Measurements from ENCODE around the gene PHEX. TPM values are rescaled to one million over a fixed set of nuclear protein-coding genes. Genes with fewer than 3 reads are reported as not detected.

PHEX gene
- polyA plus RNA-seq, 1 donor from 2014 or later = 0.59 TPM

DNA sequence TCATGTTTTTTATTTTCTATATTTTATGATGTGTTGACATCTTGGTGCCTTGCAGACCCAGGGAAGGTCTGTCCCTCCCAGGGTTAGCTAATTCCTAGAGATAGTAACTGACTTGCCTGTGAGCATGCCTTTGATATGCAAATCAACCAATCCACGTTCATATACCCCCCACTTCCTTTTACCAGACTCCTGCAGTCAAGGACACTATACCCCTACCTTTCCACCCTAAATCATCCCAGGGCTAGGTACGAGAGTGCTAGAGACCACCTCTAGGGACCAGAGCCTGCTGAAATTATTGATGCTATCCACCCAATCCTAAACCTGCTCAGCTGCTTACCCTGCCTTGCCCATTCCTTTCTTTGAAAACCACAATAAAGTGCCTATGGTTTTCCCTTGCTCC is 7.5 kb upstream of the PHEX start:
- H4K20me1 ChIP-seq (ENCODE audit: insufficient read depth) = no peaks in the 10 kb centered on the region
- H3K4me3 ChIP-seq (ENCODE audit: low read length) = no peak overlapping the region
- H3K36me3 ChIP-seq (ENCODE audit: insufficient read depth, low read length) = no peaks in the 10 kb centered on the region
- no peak overlapping the region for H3K4me2 ChIP-seq (ENCODE audit: low read length)
- no peak overlapping the region for H2AFZ ChIP-seq (ENCODE audit: low read depth, low read length)
- TF ChIP-seq TAF1 (IDR thresholded peaks at IDR 0.05; ENCODE audit: low read depth) = no peak
- TF ChIP-seq, protein P1, sequence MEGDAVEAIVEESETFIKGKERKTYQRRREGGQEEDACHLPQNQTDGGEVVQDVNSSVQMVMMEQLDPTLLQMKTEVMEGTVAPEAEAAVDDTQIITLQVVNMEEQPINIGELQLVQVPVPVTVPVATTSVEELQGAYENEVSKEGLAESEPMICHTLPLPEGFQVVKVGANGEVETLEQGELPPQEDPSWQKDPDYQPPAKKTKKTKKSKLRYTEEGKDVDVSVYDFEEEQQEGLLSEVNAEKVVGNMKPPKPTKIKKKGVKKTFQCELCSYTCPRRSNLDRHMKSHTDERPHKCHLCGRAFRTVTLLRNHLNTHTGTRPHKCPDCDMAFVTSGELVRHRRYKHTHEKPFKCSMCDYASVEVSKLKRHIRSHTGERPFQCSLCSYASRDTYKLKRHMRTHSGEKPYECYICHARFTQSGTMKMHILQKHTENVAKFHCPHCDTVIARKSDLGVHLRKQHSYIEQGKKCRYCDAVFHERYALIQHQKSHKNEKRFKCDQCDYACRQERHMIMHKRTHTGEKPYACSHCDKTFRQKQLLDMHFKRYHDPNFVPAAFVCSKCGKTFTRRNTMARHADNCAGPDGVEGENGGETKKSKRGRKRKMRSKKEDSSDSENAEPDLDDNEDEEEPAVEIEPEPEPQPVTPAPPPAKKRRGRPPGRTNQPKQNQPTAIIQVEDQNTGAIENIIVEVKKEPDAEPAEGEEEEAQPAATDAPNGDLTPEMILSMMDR (IDR thresholded peaks at IDR 0.05; ENCODE audit: poor library complexity, severe bottlenecking) = no peak
- H3K27me3 ChIP-seq (ENCODE audit: insufficient read depth, low read depth, low read length) = no peaks in the 10 kb centered on the region
- H3K27ac ChIP-seq (ENCODE audit: low read length) = no peak overlapping the region
- no peaks in the 10 kb centered on the region for H3K79me2 ChIP-seq (replicated peaks; ENCODE audit: insufficient read depth, low read length)
- no peaks in the 10 kb centered on the region for H3K9me2 ChIP-seq (ENCODE audit: insufficient read depth, low read length)
- no peaks in the 10 kb centered on the region for H3F3A ChIP-seq (ENCODE audit: insufficient read depth, low read length, poor library complexity, severe bottlenecking)
- H3K9ac ChIP-seq (ENCODE audit: low read length) = no peak overlapping the region
- H3K9me3 ChIP-seq (ENCODE audit: low read length) = no peaks in the 10 kb centered on the region

DNA sequence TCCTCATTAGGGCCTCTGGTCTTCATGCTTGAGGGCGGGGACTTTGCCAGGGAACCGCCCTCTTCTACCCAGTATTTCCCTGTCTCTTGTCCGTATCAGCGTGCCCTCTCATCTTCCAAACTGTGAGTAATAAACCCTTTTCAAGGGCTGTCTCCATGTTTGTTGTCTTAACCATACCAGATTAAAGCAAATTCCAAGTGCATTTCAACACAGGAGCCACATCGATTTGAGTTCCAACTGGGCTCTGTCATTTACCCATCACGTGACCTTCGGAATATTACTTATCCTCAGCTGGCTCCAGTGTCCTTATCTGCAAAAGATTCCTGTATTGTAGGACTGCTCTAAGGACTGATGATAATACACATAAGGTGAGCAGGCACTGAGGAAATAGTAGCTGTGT is 6.4 kb upstream of the PHEX start:
- Histone ChIP-seq H3K4me2 (ENCODE audit: low read length) (no peak overlapping the region), H3K4me3 (ENCODE audit: low read length) (no peak overlapping the region), H3K27ac (ENCODE audit: low read length) (no peak overlapping the region), H4K20me1 (ENCODE audit: insufficient read depth) (no peaks in the 10 kb centered on the region), H3F3A (ENCODE audit: insufficient read depth, low read length, poor library complexity, severe bottlenecking) (no peaks in the 10 kb centered on the region), H3K27me3 (ENCODE audit: insufficient read depth, low read depth, low read length) (no peaks in the 10 kb centered on the region), H3K9me2 (ENCODE audit: insufficient read depth, low read length) (no peaks in the 10 kb centered on the region), H2AFZ (ENCODE audit: low read depth, low read length) (no peak overlapping the region), H3K9me3 (ENCODE audit: low read length) (no peaks in the 10 kb centered on the region), H3K36me3 (ENCODE audit: insufficient read depth, low read length) (no peaks in the 10 kb centered on the region), H3K9ac (ENCODE audit: low read length) (no peak overlapping the region), H3K79me2 (replicated peaks; ENCODE audit: insufficient read depth, low read length) (no peaks in the 10 kb centered on the region)
- TF ChIP-seq EZH2 (IDR thresholded peaks at IDR 0.05; ENCODE audit: borderline replicate concordance, insufficient read depth, low read length, poor library complexity, severe bottlenecking) (no peak), POLR2AphosphoS5 (IDR thresholded peaks at IDR 0.05) (no peak), EP300 (conservative IDR thresholded peaks at IDR 0.05; ENCODE audit: poor library complexity, severe bottlenecking) (no peak), RAD21 (conservative IDR thresholded peaks at IDR 0.05) (no peak), TAF1 (IDR thresholded peaks at IDR 0.05; ENCODE audit: low read depth) (no peak), MXI1 (conservative IDR thresholded peaks at IDR 0.05; ENCODE audit: poor library complexity, severe bottlenecking) (no peak), SMC3 (conservative IDR thresholded peaks at IDR 0.05; ENCODE audit: poor library complexity) (no peak)
- TF ChIP-seq, protein P2, sequence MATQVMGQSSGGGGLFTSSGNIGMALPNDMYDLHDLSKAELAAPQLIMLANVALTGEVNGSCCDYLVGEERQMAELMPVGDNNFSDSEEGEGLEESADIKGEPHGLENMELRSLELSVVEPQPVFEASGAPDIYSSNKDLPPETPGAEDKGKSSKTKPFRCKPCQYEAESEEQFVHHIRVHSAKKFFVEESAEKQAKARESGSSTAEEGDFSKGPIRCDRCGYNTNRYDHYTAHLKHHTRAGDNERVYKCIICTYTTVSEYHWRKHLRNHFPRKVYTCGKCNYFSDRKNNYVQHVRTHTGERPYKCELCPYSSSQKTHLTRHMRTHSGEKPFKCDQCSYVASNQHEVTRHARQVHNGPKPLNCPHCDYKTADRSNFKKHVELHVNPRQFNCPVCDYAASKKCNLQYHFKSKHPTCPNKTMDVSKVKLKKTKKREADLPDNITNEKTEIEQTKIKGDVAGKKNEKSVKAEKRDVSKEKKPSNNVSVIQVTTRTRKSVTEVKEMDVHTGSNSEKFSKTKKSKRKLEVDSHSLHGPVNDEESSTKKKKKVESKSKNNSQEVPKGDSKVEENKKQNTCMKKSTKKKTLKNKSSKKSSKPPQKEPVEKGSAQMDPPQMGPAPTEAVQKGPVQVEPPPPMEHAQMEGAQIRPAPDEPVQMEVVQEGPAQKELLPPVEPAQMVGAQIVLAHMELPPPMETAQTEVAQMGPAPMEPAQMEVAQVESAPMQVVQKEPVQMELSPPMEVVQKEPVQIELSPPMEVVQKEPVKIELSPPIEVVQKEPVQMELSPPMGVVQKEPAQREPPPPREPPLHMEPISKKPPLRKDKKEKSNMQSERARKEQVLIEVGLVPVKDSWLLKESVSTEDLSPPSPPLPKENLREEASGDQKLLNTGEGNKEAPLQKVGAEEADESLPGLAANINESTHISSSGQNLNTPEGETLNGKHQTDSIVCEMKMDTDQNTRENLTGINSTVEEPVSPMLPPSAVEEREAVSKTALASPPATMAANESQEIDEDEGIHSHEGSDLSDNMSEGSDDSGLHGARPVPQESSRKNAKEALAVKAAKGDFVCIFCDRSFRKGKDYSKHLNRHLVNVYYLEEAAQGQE (IDR thresholded peaks at IDR 0.05; ENCODE audit: borderline replicate concordance) = no peak
- TF ChIP-seq, protein P1 (IDR thresholded peaks at IDR 0.05; ENCODE audit: poor library complexity, severe bottlenecking) = no peak
